ENCODE measurements around the gene GALNTL6.

DNA sequence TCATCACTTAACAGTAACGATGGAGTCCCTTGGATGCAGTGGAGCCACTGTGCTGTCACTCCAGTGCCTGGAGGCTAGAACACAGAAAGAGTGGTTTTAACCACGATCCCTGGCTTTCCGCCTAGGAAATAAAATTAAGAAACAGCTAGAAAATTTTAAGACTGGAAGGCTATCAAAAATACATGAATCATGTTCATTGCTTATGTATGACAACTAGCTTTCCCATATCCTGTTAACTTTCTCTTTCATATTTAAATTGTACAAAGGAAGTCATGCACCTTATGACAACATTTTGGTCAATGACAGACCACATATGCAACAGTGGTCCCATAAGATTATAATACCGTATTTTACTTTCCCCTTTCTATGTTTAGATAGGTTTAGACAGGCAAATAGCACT is 115.1 kb downstream of the GALNTL6 start:
- TF ChIP-seq, protein P1, sequence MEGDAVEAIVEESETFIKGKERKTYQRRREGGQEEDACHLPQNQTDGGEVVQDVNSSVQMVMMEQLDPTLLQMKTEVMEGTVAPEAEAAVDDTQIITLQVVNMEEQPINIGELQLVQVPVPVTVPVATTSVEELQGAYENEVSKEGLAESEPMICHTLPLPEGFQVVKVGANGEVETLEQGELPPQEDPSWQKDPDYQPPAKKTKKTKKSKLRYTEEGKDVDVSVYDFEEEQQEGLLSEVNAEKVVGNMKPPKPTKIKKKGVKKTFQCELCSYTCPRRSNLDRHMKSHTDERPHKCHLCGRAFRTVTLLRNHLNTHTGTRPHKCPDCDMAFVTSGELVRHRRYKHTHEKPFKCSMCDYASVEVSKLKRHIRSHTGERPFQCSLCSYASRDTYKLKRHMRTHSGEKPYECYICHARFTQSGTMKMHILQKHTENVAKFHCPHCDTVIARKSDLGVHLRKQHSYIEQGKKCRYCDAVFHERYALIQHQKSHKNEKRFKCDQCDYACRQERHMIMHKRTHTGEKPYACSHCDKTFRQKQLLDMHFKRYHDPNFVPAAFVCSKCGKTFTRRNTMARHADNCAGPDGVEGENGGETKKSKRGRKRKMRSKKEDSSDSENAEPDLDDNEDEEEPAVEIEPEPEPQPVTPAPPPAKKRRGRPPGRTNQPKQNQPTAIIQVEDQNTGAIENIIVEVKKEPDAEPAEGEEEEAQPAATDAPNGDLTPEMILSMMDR (IDR thresholded peaks at IDR 0.05): no peak
- no peak for TF ChIP-seq EZH2 (IDR thresholded peaks at IDR 0.05; ENCODE audit: borderline replicate concordance, insufficient read depth, low read depth, low read length, poor library complexity, severe bottlenecking)
